Fibroblast of peridontal ligament (primary cell): ENCODE measurements around the gene UCK2.
"Not testable (repeated sequence)": the region's sequence is repeated elsewhere in the genome, so short reads cannot be mapped to it uniquely, and the experiment has no call there.

Experiments used
- DNase-seq: peaks from one replicate; pipeline ENCODE4 v3.0.0-alpha.2; 2010; ENCODE audit errors: extremely low read depth

The UCK2 gene

GRCh38 chr1:165827268-165828102 lies at the start of gene UCK2:
UCK2 (plus strand) TSS chr1:165827614; CDS start chr1:165827834, 220 bp downstream.
- DNase-seq: peak; percentile 59

GRCh38 chr1:165778197-165778596 lies 49.2 kb upstream of the UCK2 start:
- DNase-seq: not testable (repeated sequence)

GRCh38 chr1:165783519-165783918 lies 43.9 kb upstream of the UCK2 start:
- DNase-seq: not testable (repeated sequence)

GRCh38 chr1:165787741-165788140 lies 39.7 kb upstream of the UCK2 start:
- peak; percentile 16 for DNase-seq

GRCh38 chr1:165793951-165794350 lies 33.5 kb upstream of the UCK2 start:
- DNase-seq: no peak

GRCh38 chr1:165795894-165796293 lies 31.5 kb upstream of the UCK2 start:
- DNase-seq: no peak

GRCh38 chr1:165799387-165799786 lies 28.0 kb upstream of the UCK2 start:
- DNase-seq: no peak

GRCh38 chr1:165804513-165804912 lies 22.9 kb upstream of the UCK2 start:
- not testable (repeated sequence) for DNase-seq

GRCh38 chr1:165807613-165808012 lies 19.8 kb upstream of the UCK2 start:
- DNase-seq: no peak

- peak; percentile 27 for DNase-seq
These were observed 11.7 kb upstream of the UCK2 start for GRCh38 chr1:165815725-165816124.

GRCh38 chr1:165816157-165816556 lies 11.3 kb upstream of the UCK2 start:
- DNase-seq: no peak

GRCh38 chr1:165816826-165817497 lies 10.5 kb upstream of the UCK2 start:
- DNase-seq: no peak

GRCh38 chr1:165823552-165824268 lies 3.7 kb upstream of the UCK2 start:
- no peak for DNase-seq

- DNase-seq: peak; percentile 10
These were observed 3.2 kb upstream of the UCK2 start for GRCh38 chr1:165824269-165824643.

- peak; percentile 18 for DNase-seq
These were observed 698 bp upstream of the UCK2 start for GRCh38 chr1:165826565-165827267.

- peak; percentile 18 for DNase-seq
These were observed 772 bp downstream of the UCK2 start for GRCh38 chr1:165828103-165828668.

- peak; percentile 88 for DNase-seq
These were observed 1.4 kb downstream of the UCK2 start for GRCh38 chr1:165828669-165829329.

GRCh38 chr1:165829888-165830287 lies 2.5 kb downstream of the UCK2 start:
- no peak for DNase-seq

- DNase-seq: no peak
These were observed 3.7 kb downstream of the UCK2 start for GRCh38 chr1:165831146-165831545.

GRCh38 chr1:165832902-165833301 lies 5.5 kb downstream of the UCK2 start:
- no peak for DNase-seq

- no peak for DNase-seq
These were observed 5.9 kb downstream of the UCK2 start for GRCh38 chr1:165833358-165833757.
